Measurements from ENCODE around the gene CD48.
"Not testable (repeated sequence)": the region's sequence is repeated elsewhere in the genome, so short reads cannot be mapped to it uniquely, and the experiment has no call there.

CD48 gene

GRCh38 chr1:160741612-160742348 lies 30.2 kb upstream of the CD48 start:
- DNase-seq, result no peak

GRCh38 chr1:160741092-160741501 lies 29.5 kb upstream of the CD48 start:
- DNase-seq, result no peak

GRCh38 chr1:160740133-160740688 lies 28.6 kb upstream of the CD48 start:
- DNase-seq, result no peak

GRCh38 chr1:160739098-160739511 lies 27.5 kb upstream of the CD48 start, which contains the start of gene SLAMF7:
Gene SLAMF7 (plus strand): TSS chr1:160739247. CDS start chr1:160739302, 55 bp downstream.
- DNase-seq, result no peak

- no peak for DNase-seq
Observed at GRCh38 chr1:160738271-160738670, 26.6 kb upstream of the CD48 start.

GRCh38 chr1:160734301-160734700 lies 22.7 kb upstream of the CD48 start:
- no peak for DNase-seq

GRCh38 chr1:160733898-160734297 lies 22.3 kb upstream of the CD48 start:
- DNase-seq, result no peak

GRCh38 chr1:160731990-160732389 lies 20.4 kb upstream of the CD48 start:
- no peak for DNase-seq

- DNase-seq, result not testable (repeated sequence)
Observed at GRCh38 chr1:160731564-160731963, 19.9 kb upstream of the CD48 start.

- DNase-seq, result no peak
Observed at GRCh38 chr1:160727316-160727640, 15.7 kb upstream of the CD48 start.

GRCh38 chr1:160726498-160727315 lies 15.1 kb upstream of the CD48 start:
- no peak for DNase-seq

- no peak for DNase-seq
Observed at GRCh38 chr1:160726114-160726497, 14.5 kb upstream of the CD48 start.

GRCh38 chr1:160724465-160725242 lies 13.0 kb upstream of the CD48 start:
- DNase-seq, result no peak

GRCh38 chr1:160723332-160723731 lies 11.7 kb upstream of the CD48 start:
- DNase-seq, result no peak

GRCh38 chr1:160722726-160723125 lies 11.1 kb upstream of the CD48 start:
- DNase-seq, result no peak

- DNase-seq, result no peak
Observed at GRCh38 chr1:160721473-160721872, 9.9 kb upstream of the CD48 start.

- DNase-seq, result no peak
Observed at GRCh38 chr1:160720356-160721085, 8.9 kb upstream of the CD48 start.

- no peak for DNase-seq
Observed at GRCh38 chr1:160718210-160718609, 6.6 kb upstream of the CD48 start.

GRCh38 chr1:160717306-160717705 lies 5.7 kb upstream of the CD48 start:
- no peak for DNase-seq

- no peak for DNase-seq
Observed at GRCh38 chr1:160716013-160716412, 4.4 kb upstream of the CD48 start.

GRCh38 chr1:160714034-160714648 lies 2.5 kb upstream of the CD48 start:
- DNase-seq, result not testable (repeated sequence)

GRCh38 chr1:160713161-160713560 lies 1.5 kb upstream of the CD48 start:
- no peak for DNase-seq
